GM10248 (cell line): ENCODE results near the gene DAZAP1.

Experiments used
- CTCF ChIA-PET: fragments of 300-600 bp; sonication (Branson Sonifier 250); formaldehyde crosslinking; extraction: SDS; loops from one replicate; lab custom pipeline; 2021; ENCODE audit warnings: antibody characterized with exemption; lab: Yijun Ruan, JAX
- POLR2A ChIA-PET: fragments of 350-650 bp; sonication (Branson Sonifier 250); formaldehyde crosslinking; extraction: SDS; loops from one replicate; lab custom pipeline; 2020; ENCODE audit warnings: antibody characterized with exemption; lab: Yijun Ruan, JAX
- DNase-seq: peaks from one replicate; pipeline ENCODE4 v3.0.0; 2012; ENCODE audit errors: extremely low spot score
- CTCF ChIP-seq: IDR thresholded peaks from 2 replicates; pipeline ENCODE4 v1.5.1; 2012; ENCODE audit warnings: mild to moderate bottlenecking, low read depth; ENCODE audit errors: extremely low read depth, missing control alignments, control extremely low read depth

DAZAP1 gene

GRCh38 chr19:1446713-1447481 is 39.5 kb downstream of the DAZAP1 start:
- TF ChIP-seq CTCF = no peak
- CTCF ChIA-PET = no interaction called here
- DNase-seq = no peak
- POLR2A ChIA-PET = interaction anchor here (0.5 kb wide), 1 partner anchor 14 kb away, joined by 3 read pairs; no protein-coding TSS in a partner anchor

- POLR2A ChIA-PET = no interaction called here
- CTCF ChIA-PET = no interaction called here
- DNase-seq = no peak
- TF ChIP-seq CTCF = no peak
Measured at GRCh38 chr19:1447504-1447903, 40.1 kb downstream of the DAZAP1 start.

DNA sequence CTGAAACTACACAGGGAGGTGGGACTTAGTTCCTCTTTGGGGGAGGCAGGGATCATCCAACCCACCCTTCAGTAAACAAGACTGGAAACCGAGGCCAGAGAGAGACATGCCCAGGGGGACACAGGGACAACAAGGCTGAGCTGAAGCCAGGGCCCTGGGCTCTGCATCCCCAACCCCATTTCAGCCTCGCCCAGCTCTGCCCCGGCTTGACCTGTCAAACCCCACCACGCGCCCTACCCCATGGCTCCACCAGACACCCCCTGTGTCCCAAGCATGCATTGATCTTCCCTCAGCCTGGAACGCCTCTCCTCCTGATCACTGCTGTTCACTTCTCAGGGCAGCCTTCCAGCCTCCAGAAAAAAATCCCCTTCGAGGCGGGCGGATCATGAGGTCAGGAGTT is 40.6 kb downstream of the DAZAP1 start:
- ChIA-PET CTCF (no interaction called here), POLR2A (no interaction called here)
- DNase-seq = no peak
- no peak for TF ChIP-seq CTCF

GRCh38 chr19:1449467-1450442 is 42.4 kb downstream of the DAZAP1 start, which contains the start of gene APC2:
APC2 (plus strand) TSS chr19:1450121; CDS start chr19:1453002, 2,881 bp downstream.
- ChIA-PET CTCF (interaction anchor here (1.3 kb wide), 1 partner anchor 96 kb away, joined by 3 read pairs; no protein-coding TSS in a partner anchor), POLR2A (interaction anchor here (0.6 kb wide), 1 partner anchor 8 kb away, joined by 6 read pairs; no protein-coding TSS in a partner anchor)
- no peak for TF ChIP-seq CTCF
- no peak for DNase-seq

- no peak for DNase-seq
- TF ChIP-seq CTCF = no peak
- ChIA-PET POLR2A (interaction anchor here (0.6 kb wide), 1 partner anchor 9 kb away, joined by 6 read pairs; no protein-coding TSS in a partner anchor), CTCF (interaction anchor here (0.9 to 1.3 kb wide), 2 partner anchors 14 to 95 kb away, joined by 3 read pairs; no protein-coding TSS in a partner anchor)
Measured at GRCh38 chr19:1450735-1451731, 43.6 kb downstream of the DAZAP1 start.
